ENCODE data around the gene TTC34. TPM values are rescaled to one million over a fixed set of nuclear protein-coding genes. Genes with fewer than 3 reads are reported as not detected.

The TTC34 gene
- total and polyA plus RNA-seq, 10 of the 15 experiments (the other 5 are each of a cell fraction or from before 2014, with no cell fraction given) = 0.03 to 0.49 (median 0.05) TPM; not detected in 2

DNA sequence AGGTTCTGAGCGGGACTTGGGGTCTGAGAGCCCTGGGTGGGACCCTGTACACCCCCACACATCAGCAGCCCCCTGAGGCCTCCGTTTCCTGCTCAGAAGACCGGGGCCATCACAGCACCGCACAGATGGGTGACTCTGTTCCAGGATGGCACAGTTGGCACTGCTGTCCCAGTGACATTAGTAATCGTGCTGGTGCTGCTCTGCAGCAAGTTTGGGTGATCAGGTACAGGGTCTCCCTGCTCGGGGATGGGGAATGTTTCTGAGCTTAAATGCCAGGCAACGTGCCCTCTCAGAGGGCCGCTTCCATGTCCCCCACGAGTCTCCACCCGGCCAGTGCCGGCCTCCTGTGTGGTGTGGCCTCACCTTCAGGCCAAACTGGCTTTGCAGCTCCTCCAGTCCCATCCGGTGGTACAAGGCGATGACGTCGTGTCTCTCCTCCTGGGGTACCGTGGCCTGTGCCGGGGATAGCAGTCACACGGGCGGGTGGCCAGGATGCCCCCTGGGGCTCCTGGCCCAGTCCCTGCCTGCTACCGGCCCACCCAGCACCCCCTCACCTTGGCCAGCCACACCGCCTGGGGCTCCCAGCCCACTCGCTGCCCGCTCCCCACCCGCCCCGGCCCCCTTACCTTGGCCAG is 197.9 kb downstream of the TTC34 start:
- Histone ChIP-seq H3K9ac (ENCODE audit: control insufficient read depth, insufficient read depth, low read length) (no peak overlapping the region), H3K36me3 (ENCODE audit: control insufficient read depth in 2 of 2, insufficient read depth in 2 of 2, low read length in 1 of 2) (no peaks in the 10 kb centered on the region), H2AFZ (ENCODE audit: control insufficient read depth, low read depth, low read length) (no peak overlapping the region), H3K9me3 (replicated peaks; ENCODE audit: control insufficient read depth, insufficient read depth, low read length) (no peaks in the 10 kb centered on the region), H3K4me2 (ENCODE audit: control insufficient read depth, insufficient read depth) (no peak overlapping the region), H3K79me2 (ENCODE audit: control insufficient read depth, insufficient read depth, low read length) (no peaks in the 10 kb centered on the region), H3K27ac (ENCODE audit: control insufficient read depth, insufficient read depth) (no peak overlapping the region), H4K20me1 (ENCODE audit: control insufficient read depth, insufficient read depth) (no peaks in the 10 kb centered on the region), H3K4me3 (no peak overlapping the region), H3K4me1 (ENCODE audit: control insufficient read depth, insufficient read depth, low read length) (no peaks in the 10 kb centered on the region), H3K27me3 (replicated peaks in 1 of 2; ENCODE audit: control insufficient read depth in 2 of 2, insufficient read depth in 2 of 2, low read length in 1 of 2) (no peaks in the 10 kb centered on the region)
- no TSS peak for BruUV-seq (replicated peaks)
- TF ChIP-seq ZBTB33 (IDR thresholded peaks at IDR 0.05) = no peak
- no peak for TF ChIP-seq HDAC6 (IDR thresholded peaks at IDR 0.05; ENCODE audit: unreplicated experiment)
- TF ChIP-seq, protein P1, sequence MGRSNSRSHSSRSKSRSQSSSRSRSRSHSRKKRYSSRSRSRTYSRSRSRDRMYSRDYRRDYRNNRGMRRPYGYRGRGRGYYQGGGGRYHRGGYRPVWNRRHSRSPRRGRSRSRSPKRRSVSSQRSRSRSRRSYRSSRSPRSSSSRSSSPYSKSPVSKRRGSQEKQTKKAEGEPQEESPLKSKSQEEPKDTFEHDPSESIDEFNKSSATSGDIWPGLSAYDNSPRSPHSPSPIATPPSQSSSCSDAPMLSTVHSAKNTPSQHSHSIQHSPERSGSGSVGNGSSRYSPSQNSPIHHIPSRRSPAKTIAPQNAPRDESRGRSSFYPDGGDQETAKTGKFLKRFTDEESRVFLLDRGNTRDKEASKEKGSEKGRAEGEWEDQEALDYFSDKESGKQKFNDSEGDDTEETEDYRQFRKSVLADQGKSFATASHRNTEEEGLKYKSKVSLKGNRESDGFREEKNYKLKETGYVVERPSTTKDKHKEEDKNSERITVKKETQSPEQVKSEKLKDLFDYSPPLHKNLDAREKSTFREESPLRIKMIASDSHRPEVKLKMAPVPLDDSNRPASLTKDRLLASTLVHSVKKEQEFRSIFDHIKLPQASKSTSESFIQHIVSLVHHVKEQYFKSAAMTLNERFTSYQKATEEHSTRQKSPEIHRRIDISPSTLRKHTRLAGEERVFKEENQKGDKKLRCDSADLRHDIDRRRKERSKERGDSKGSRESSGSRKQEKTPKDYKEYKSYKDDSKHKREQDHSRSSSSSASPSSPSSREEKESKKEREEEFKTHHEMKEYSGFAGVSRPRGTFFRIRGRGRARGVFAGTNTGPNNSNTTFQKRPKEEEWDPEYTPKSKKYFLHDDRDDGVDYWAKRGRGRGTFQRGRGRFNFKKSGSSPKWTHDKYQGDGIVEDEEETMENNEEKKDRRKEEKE (IDR thresholded peaks at IDR 0.05) = no peak
- no peak for TF ChIP-seq POLR2AphosphoS5 (IDR thresholded peaks at IDR 0.05; ENCODE audit: low read length)
- no peak for TF ChIP-seq STAT3 (IDR thresholded peaks at IDR 0.05; ENCODE audit: low read depth, low read length)
- CTCF ChIA-PET = no interaction called here
- no peak for DNase-seq (ENCODE audit: low read depth, low spot score)
- RAD21 ChIA-PET (ENCODE audit: unreplicated experiment) = no interaction called here
- in situ Hi-C loops (cut with MboI) = no loop called here
- intact Hi-C loops (cut with micrococcal nuclease; ENCODE audit: unreplicated experiment) = no loop called here
- ATAC-seq = no peak
- FAIRE-seq = no peak
- SMC1A ChIA-PET (ENCODE audit: uncharacterized antibody, unreplicated experiment) = no interaction called here
- POLR2A ChIA-PET = no interaction called here
- 18% methylated on average over 19 of the region's 25 CpGs for WGBS (ENCODE audit: insufficient coverage, insufficient replicate concordance, low lambda C conversion rate, missing lambda C conversion rate)

Measured in GM12878 (cell line).